Measurements from ENCODE around the gene CSGALNACT2. TPM values are rescaled to one million over a fixed set of nuclear protein-coding genes. Genes with fewer than 3 reads are reported as not detected.

CSGALNACT2 gene
- total and polyA plus RNA-seq, 2 of the 13 experiments (the other 11 are each of a cell fraction or from before 2014, with no cell fraction given) = 3.3 to 7.1 TPM

GRCh38 chr10:43121444-43121843, 16.8 kb upstream of the CSGALNACT2 start:
- DNase-seq (ENCODE audit: low spot score) (no peak), ATAC-seq (no peak), FAIRE-seq (no peak)
- in situ Hi-C loops (cut with HindIII; ENCODE audit: extremely low pct_ligation_motif_present, low pct_unique_long_range_greater_than_20kb) = no loop called here
- no CpG with 5 or more reads among the region's 1 CpG for WGBS (ENCODE audit: low lambda C conversion rate)
- Histone ChIP-seq H3K9me3 (ENCODE audit: low read length) (no peaks in the 10 kb centered on the region), H3K4me3 (replicated peaks in 1 of 3; ENCODE audit: insufficient read depth in 1 of 3, low read depth in 2 of 3, low read length in 3 of 3) (no peak overlapping the region), H3K4me2 (ENCODE audit: low read depth, low read length) (no peak overlapping the region), H3K36me3 (replicated peaks in 1 of 2; ENCODE audit: control insufficient read depth in 1 of 2, insufficient read depth in 2 of 2, low read length in 2 of 2) (no peaks in the 10 kb centered on the region), H4K20me1 (ENCODE audit: insufficient read depth, low read length) (no peaks in the 10 kb centered on the region), H3K27me3 (ENCODE audit: control insufficient read depth in 1 of 2, insufficient read depth in 2 of 2, low read length in 2 of 2) (peaks cover 6 to 75% of the 10 kb centered on the region in 2 experiments; a peak in 4 of 5 replicates), H3K4me1 (ENCODE audit: insufficient read depth, low read length) (no peaks in the 10 kb centered on the region), H2AFZ (ENCODE audit: low read length) (no peak overlapping the region), H3K27ac (ENCODE audit: extremely low read length, insufficient read depth, low read length) (no peak overlapping the region), H3K79me2 (ENCODE audit: insufficient read depth, low read length) (no peaks in the 10 kb centered on the region), H3K9ac (ENCODE audit: insufficient read depth, low read depth, low read length) (no peak overlapping the region)
- no TSS peak for BruUV-seq (replicated peaks)
- CTCF ChIA-PET (ENCODE audit: low intra/inter-chr PET ratio, low total read pairs) = no interaction called here
- POLR2A ChIA-PET = no interaction called here
- intact Hi-C loops (cut with micrococcal nuclease; ENCODE audit: unreplicated experiment) = no loop called here
- TF ChIP-seq ZNF790 (CRISPR knock-in tag; IDR thresholded peaks at IDR 0.05; ENCODE audit: borderline replicate concordance) = no peak
- TF ChIP-seq ZNF318 (CRISPR knock-in tag; IDR thresholded peaks at IDR 0.05) = no peak
- no peak for TF ChIP-seq ZNF737 (CRISPR knock-in tag; IDR thresholded peaks at IDR 0.05; ENCODE audit: borderline replicate concordance)
- TF ChIP-seq PBX2 (CRISPR knock-in tag; IDR thresholded peaks at IDR 0.05) = no peak
- TF ChIP-seq ZNF34 (CRISPR knock-in tag; IDR thresholded peaks at IDR 0.05; ENCODE audit: borderline replicate concordance) = no peak
- TF ChIP-seq ARNTL (CRISPR knock-in tag; IDR thresholded peaks at IDR 0.05) = no peak
- no peak for TF ChIP-seq ZBTB43 (CRISPR knock-in tag; conservative IDR thresholded peaks at IDR 0.05)
- no peak for TF ChIP-seq BCLAF1 (IDR thresholded peaks at IDR 0.05)

Data from HepG2 (cell line).